CD8-positive, alpha-beta memory T cell (primary cell): ENCODE data around the gene CFAP251. TPM values are rescaled to one million over a fixed set of nuclear protein-coding genes. Genes with fewer than 3 reads are reported as not detected.
A peak's percentile ranks its signal among the peaks of the same experiment; 100 is the strongest.

Experiments used
- CTCF ChIA-PET: fragments of 350-600 bp; sonication (Branson Sonifier 250); formaldehyde crosslinking; loops from one replicate; lab custom pipeline; 2021; ENCODE audit warnings: antibody characterized with exemption; lab: Charles Lee
- POLR2A ChIA-PET: fragments of 350-600 bp; sonication (Branson Sonifier 250); formaldehyde crosslinking; loops from one replicate; lab custom pipeline; 2021; ENCODE audit warnings: antibody characterized with exemption; lab: Charles Lee
- DNase-seq, 5 donors: peaks; one replicate each; pipeline versions ENCODE4 v3.0.0 to v3.0.0-alpha.2; 2020 to 2022; ENCODE audit warnings: mixed read lengths in 1 of 5
- H3K27ac ChIP-seq: one replicate; pipeline ENCODE4 v1.7.0; 2013; ENCODE audit warnings: low read depth, mild to moderate bottlenecking, low read length, moderate library complexity
- H3K27me3 ChIP-seq: 2 replicates; pipeline ENCODE4 v1.7.0; 2013; ENCODE audit warnings: low read length, mild to moderate bottlenecking; ENCODE audit not compliant: insufficient read depth, poor library complexity, severe bottlenecking
- H3K36me3 ChIP-seq: 2 replicates; pipeline ENCODE4 v1.7.0; 2013; ENCODE audit warnings: mild to moderate bottlenecking, low read length, moderate library complexity; ENCODE audit not compliant: insufficient read depth
- H3K4me1 ChIP-seq: 2 replicates; pipeline ENCODE4 v1.7.0; 2013; ENCODE audit warnings: mild to moderate bottlenecking, low read length, moderate library complexity; ENCODE audit not compliant: insufficient read depth
- H3K4me3 ChIP-seq: 2 replicates; pipeline ENCODE4 v1.7.0; 2013; ENCODE audit warnings: mild to moderate bottlenecking, low read length
- H3K9me3 ChIP-seq: 2 replicates; pipeline ENCODE4 v1.7.0; 2013; ENCODE audit warnings: mild to moderate bottlenecking, low read length
- H3K27ac Mint-ChIP-seq, 8 donors: one replicate each; pipeline ENCODE4 v1.8.0; 2020 to 2021; ENCODE audit warnings: mixed read lengths in 8 of 8, mild to moderate bottlenecking in 6 of 8, inconsistent platforms in 3 of 8, moderate library complexity in 3 of 8
- H3K27me3 Mint-ChIP-seq, 2 donors: one replicate each; pipeline ENCODE4 v1.8.0; 2020 to 2021; ENCODE audit warnings: mixed read lengths in 2 of 2, mild to moderate bottlenecking in 1 of 2, moderate library complexity in 1 of 2
- H3K36me3 Mint-ChIP-seq, 3 donors: one replicate each; pipeline ENCODE4 v1.8.0; 2020 to 2021; ENCODE audit warnings: mixed read lengths in 3 of 3, inconsistent platforms in 1 of 3, mild to moderate bottlenecking in 1 of 3
- H3K4me1 Mint-ChIP-seq, 3 donors: one replicate each; pipeline ENCODE4 v1.8.0; 2020 to 2021; ENCODE audit warnings: mixed read lengths in 3 of 3, inconsistent platforms in 1 of 3, mild to moderate bottlenecking in 1 of 3
- H3K4me3 Mint-ChIP-seq, 7 donors: one replicate each; pipeline ENCODE4 v1.8.0; 2020 to 2021; ENCODE audit warnings: mixed read lengths in 7 of 7, mild to moderate bottlenecking in 6 of 7, moderate library complexity in 4 of 7, inconsistent platforms in 2 of 7
- H3K9me3 Mint-ChIP-seq, 5 donors: one replicate each; pipeline ENCODE4 v1.8.0; 2020 to 2022; ENCODE audit warnings: mixed read lengths in 5 of 5, mild to moderate bottlenecking in 3 of 5, moderate library complexity in 2 of 5, inconsistent platforms in 1 of 5
- polyA plus RNA-seq: library from polyadenylated mRNA; unstranded; fragments of 300-500 nt; fragmentation: Illumina TruSeq; gene quantifications from one replicate; pipeline ENCODE4 v1.2.3, GENCODE V29; 2021
- total RNA-seq, 2 experiments: library from RNA; stranded (reverse); gene quantifications; one replicate each; pipeline ENCODE4 v1.2.3, GENCODE V29; 2021

Gene CFAP251
- total and polyA plus RNA-seq, 3 experiments from 2014 or later: 0.31 to 0.72 TPM; not detected in 1

- CTCF ChIA-PET: no interaction called here
- H3K4me1 ChIP-seq: peaks cover 13% of the 10 kb centered on the region
- POLR2A ChIA-PET: interaction anchor here (0.6 kb wide), 1 partner anchor 141 kb away, joined by 3 read pairs; no protein-coding TSS in a partner anchor
- Mint-ChIP-seq H3K27ac (no peak overlapping the region), H3K9me3 (peaks cover 0 to 13% (median 3%) of the 10 kb centered on the region in 5 donors), H3K4me3 (peak overlapping the region in 1 of 7 donors; percentile 38), H3K4me1 (peaks cover 8 to 15% (median 12%) of the 10 kb centered on the region in 3 donors), H3K36me3 (peaks cover 0 to 9% (median 2%) of the 10 kb centered on the region in 3 donors), H3K27me3 (peaks cover 10 to 20% of the 10 kb centered on the region in 2 donors)
- H3K36me3 ChIP-seq: no peaks in the 10 kb centered on the region
- H3K27me3 ChIP-seq: peaks cover 3% of the 10 kb centered on the region
- no peaks in the 10 kb centered on the region for H3K9me3 ChIP-seq
- no peak overlapping the region for H3K4me3 ChIP-seq
- H3K27ac ChIP-seq: no peak overlapping the region
- DNase-seq: no peak
These were observed 100.1 kb downstream of the CFAP251 start for GRCh38 chr12:122018457-122018856.

- peak overlapping the region in 2 of 7 donors; percentile 2 to 38 for H3K4me3 Mint-ChIP-seq
- no peak overlapping the region for H3K27ac Mint-ChIP-seq
- H3K9me3 ChIP-seq: no peaks in the 10 kb centered on the region
- peaks cover 0 to 13% (median 3%) of the 10 kb centered on the region in 5 donors for H3K9me3 Mint-ChIP-seq
- no peak for DNase-seq
- H3K27ac ChIP-seq: no peak overlapping the region
- no peaks in the 10 kb centered on the region for H3K36me3 ChIP-seq
- H3K4me3 ChIP-seq: no peak overlapping the region
- H3K36me3 Mint-ChIP-seq: peaks cover 0 to 9% (median 2%) of the 10 kb centered on the region in 3 donors
- H3K4me1 Mint-ChIP-seq: peaks cover 8 to 15% (median 12%) of the 10 kb centered on the region in 3 donors
- H3K4me1 ChIP-seq: peaks cover 15% of the 10 kb centered on the region
- ChIA-PET POLR2A (no interaction called here), CTCF (no interaction called here)
- peaks cover 3% of the 10 kb centered on the region for H3K27me3 ChIP-seq
- H3K27me3 Mint-ChIP-seq: peaks cover 13 to 20% of the 10 kb centered on the region in 2 donors
These were observed 100.5 kb downstream of the CFAP251 start for GRCh38 chr12:122018937-122019336.

GRCh38 chr12:122020795-122021192 is 102.4 kb downstream of the CFAP251 start:
- CTCF ChIA-PET: interaction anchor here (0.9 to 1.4 kb wide), 2 partner anchors 25 to 34 kb away, joined by 3 to 4 read pairs; no protein-coding TSS in a partner anchor
- peak overlapping the region; percentile 47 for H3K4me3 ChIP-seq

GRCh38 chr12:122021193-122021821 is 102.9 kb downstream of the CFAP251 start:
- Mint-ChIP-seq H3K4me3 (peak overlapping the region; percentile 78 to 92 (median 86)), H3K27me3 (peaks cover 13 to 20% of the 10 kb centered on the region in 2 donors), H3K9me3 (peaks cover 0 to 13% (median 3%) of the 10 kb centered on the region in 5 donors), H3K4me1 (peaks cover 8 to 12% (median 12%) of the 10 kb centered on the region in 3 donors), H3K27ac (peak overlapping the region in 3 of 8 donors; percentile 17 to 78 (median 60)), H3K36me3 (peaks cover 0 to 9% (median 2%) of the 10 kb centered on the region in 3 donors)
- DNase-seq: peak in 1 of 5 donors; percentile 11
- POLR2A ChIA-PET: interaction anchor here (0.5 to 0.7 kb wide), 2 partner anchors 209 to 1211 kb away, joined by 3 to 4 read pairs; partner anchors contain the start of gene MPHOSPH9
- Histone ChIP-seq H3K36me3 (no peaks in the 10 kb centered on the region), H3K27ac (no peak overlapping the region), H3K27me3 (peaks cover 3% of the 10 kb centered on the region), H3K4me3 (peak overlapping the region; percentile 47), H3K9me3 (no peaks in the 10 kb centered on the region), H3K4me1 (peaks cover 15% of the 10 kb centered on the region)
- CTCF ChIA-PET: interaction anchor here (0.9 to 1.4 kb wide), 2 partner anchors 25 to 33 kb away, joined by 3 to 4 read pairs; no protein-coding TSS in a partner anchor

More at GRCh38 chr12:122020795-122021192, 102.4 kb downstream of the CFAP251 start:
- POLR2A ChIA-PET: no interaction called here
- no peak for DNase-seq
- Mint-ChIP-seq H3K9me3 (peaks cover 0 to 13% (median 3%) of the 10 kb centered on the region in 5 donors), H3K27ac (peak overlapping the region in 3 of 8 donors; percentile 17 to 72 (median 60)), H3K4me1 (peaks cover 8 to 12% (median 12%) of the 10 kb centered on the region in 3 donors), H3K4me3 (peak overlapping the region; percentile 78 to 91 (median 85)), H3K36me3 (peaks cover 0 to 9% (median 2%) of the 10 kb centered on the region in 3 donors), H3K27me3 (peaks cover 13 to 20% of the 10 kb centered on the region in 2 donors)
- H3K27ac ChIP-seq: no peak overlapping the region
- no peaks in the 10 kb centered on the region for H3K36me3 ChIP-seq
- H3K4me1 ChIP-seq: peaks cover 15% of the 10 kb centered on the region
- H3K27me3 ChIP-seq: peaks cover 3% of the 10 kb centered on the region
- no peaks in the 10 kb centered on the region for H3K9me3 ChIP-seq

GRCh38 chr12:122021822-122022392 is 103.5 kb downstream of the CFAP251 start, which contains the start of gene BCL7A:
TSS of gene BCL7A (plus strand) at chr12:122021884. CDS start at chr12:122022092, 208 bp downstream.
- no peaks in the 10 kb centered on the region for H3K9me3 ChIP-seq
- H3K4me1 Mint-ChIP-seq: peaks cover 8 to 18% (median 12%) of the 10 kb centered on the region in 3 donors
- peak within 1 kb of the TSS; percentile 84 to 92 (median 88) for H3K4me3 Mint-ChIP-seq
- H3K9me3 Mint-ChIP-seq: peaks cover 0 to 13% (median 3%) of the 10 kb centered on the region in 5 donors
- peaks cover 15% of the 10 kb centered on the region for H3K4me1 ChIP-seq
- H3K27me3 ChIP-seq: peaks cover 3% of the 10 kb centered on the region
- POLR2A ChIA-PET: interaction anchor here (0.5 to 0.7 kb wide), 2 partner anchors 209 to 1211 kb away, joined by 3 to 4 read pairs; partner anchors contain the start of gene MPHOSPH9
- H3K36me3 Mint-ChIP-seq: peaks cover 0 to 9% (median 2%) of the 10 kb centered on the region in 3 donors
- CTCF ChIA-PET: interaction anchor here (0.9 to 1.4 kb wide), 2 partner anchors 26 to 33 kb away, joined by 3 to 4 read pairs; no protein-coding TSS in a partner anchor
- DNase-seq: peak in 3 of 5 donors; percentile 42 to 69 (median 57)
- peak within 1 kb of the TSS in 5 of 8 donors; percentile 22 to 80 (median 68) for H3K27ac Mint-ChIP-seq
- peak within 1 kb of the TSS; percentile 31 for H3K27ac ChIP-seq
- H3K36me3 ChIP-seq: no peaks in the 10 kb centered on the region
- H3K4me3 ChIP-seq: peak within 1 kb of the TSS; percentile 47
- peaks cover 13 to 20% of the 10 kb centered on the region in 2 donors for H3K27me3 Mint-ChIP-seq

- Histone ChIP-seq H3K27me3 (peaks cover 3% of the 10 kb centered on the region), H3K27ac (peak overlapping the region; percentile 31), H3K36me3 (no peaks in the 10 kb centered on the region), H3K4me3 (peak overlapping the region; percentile 37), H3K4me1 (peaks cover 15% of the 10 kb centered on the region), H3K9me3 (no peaks in the 10 kb centered on the region)
- H3K9me3 Mint-ChIP-seq: peaks cover 0 to 13% (median 3%) of the 10 kb centered on the region in 5 donors
- peaks cover 0 to 9% (median 2%) of the 10 kb centered on the region in 3 donors for H3K36me3 Mint-ChIP-seq
- DNase-seq: peak in 2 of 5 donors; percentile 6 to 50
- H3K4me1 Mint-ChIP-seq: peaks cover 11 to 22% (median 12%) of the 10 kb centered on the region in 3 donors
- POLR2A ChIA-PET: no interaction called here
- CTCF ChIA-PET: no interaction called here
- H3K27me3 Mint-ChIP-seq: peaks cover 13 to 20% of the 10 kb centered on the region in 2 donors
- H3K4me3 Mint-ChIP-seq: peak overlapping the region; percentile 74 to 89 (median 82)
- peak overlapping the region in 2 of 8 donors; percentile 56 to 64 for H3K27ac Mint-ChIP-seq
These were observed 104.3 kb downstream of the CFAP251 start for GRCh38 chr12:122022393-122023338.
